Erythroblast (primary cell): ENCODE results near the gene L3MBTL4.

Source experiments
- GATA1 ChIP-seq: IDR thresholded peaks from 2 replicates; pipeline ENCODE4 v1.6.1; 2011; ENCODE audit warnings: low read depth, mild to moderate bottlenecking, control low read depth, low read length, moderate library complexity
- POLR2A ChIP-seq: IDR thresholded peaks from 2 replicates; pipeline ENCODE4 v1.6.1; 2011; ENCODE audit warnings: mild to moderate bottlenecking, low read length

GRCh38 chr18:6013171-6013810, 401.4 kb downstream of the L3MBTL4 start:
- TF ChIP-seq POLR2A (no peak), GATA1 (no peak)
